ENCODE measurements around the gene EFCAB6.

EFCAB6 gene

DNA sequence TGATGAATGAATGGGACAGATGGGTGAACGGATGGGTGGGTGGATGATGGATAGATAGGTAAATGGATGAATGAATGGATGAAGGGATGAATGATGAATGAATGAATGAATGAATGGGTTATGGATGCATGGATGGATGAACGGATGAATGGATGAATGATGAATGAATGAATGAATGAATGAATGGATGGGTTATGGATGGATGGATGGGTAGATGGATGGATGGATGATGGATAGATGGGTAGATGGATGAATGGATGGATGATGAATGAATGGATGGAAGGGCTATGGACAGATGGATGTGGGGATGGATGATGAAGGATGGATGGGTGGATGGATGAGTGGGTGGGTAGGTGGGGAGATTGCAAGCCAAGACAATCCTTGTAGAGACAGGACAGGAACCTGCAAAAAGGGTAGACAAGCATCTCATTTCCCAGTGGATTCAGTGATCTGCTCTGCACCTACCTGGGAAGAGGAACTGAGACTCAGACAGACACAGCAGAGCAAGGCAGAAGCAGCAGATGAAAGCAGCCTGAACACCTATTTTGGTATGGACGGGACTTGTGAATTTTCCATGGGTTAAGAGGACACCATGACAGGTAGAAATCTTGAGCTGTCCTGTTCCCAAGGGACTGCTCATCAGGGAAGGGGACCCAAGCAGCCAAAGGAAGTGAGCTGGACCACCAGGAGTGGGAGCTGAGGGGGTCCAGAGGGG is 68.0 kb downstream of the EFCAB6 start:
- no peak for DNase-seq

DNA sequence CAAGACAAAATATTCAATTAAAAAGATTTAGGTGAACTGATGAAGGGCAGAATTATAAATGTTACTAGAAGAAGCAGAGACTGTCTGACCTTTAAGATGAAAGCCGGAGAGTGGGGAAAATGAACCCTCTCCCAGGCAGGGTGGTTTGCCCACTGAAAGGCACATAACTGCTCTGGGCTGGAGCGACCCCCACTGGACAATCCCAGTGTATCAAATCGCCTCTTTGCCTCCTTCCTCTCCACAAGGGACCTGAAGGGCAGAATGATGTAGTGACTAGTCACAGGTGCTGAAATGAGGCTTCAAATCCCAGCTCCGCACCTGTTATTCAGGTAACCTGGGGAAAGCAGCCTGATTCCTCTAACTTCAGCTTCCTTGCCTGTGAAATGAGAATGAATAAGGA is 69.0 kb downstream of the EFCAB6 start:
- no peak for DNase-seq

DNA sequence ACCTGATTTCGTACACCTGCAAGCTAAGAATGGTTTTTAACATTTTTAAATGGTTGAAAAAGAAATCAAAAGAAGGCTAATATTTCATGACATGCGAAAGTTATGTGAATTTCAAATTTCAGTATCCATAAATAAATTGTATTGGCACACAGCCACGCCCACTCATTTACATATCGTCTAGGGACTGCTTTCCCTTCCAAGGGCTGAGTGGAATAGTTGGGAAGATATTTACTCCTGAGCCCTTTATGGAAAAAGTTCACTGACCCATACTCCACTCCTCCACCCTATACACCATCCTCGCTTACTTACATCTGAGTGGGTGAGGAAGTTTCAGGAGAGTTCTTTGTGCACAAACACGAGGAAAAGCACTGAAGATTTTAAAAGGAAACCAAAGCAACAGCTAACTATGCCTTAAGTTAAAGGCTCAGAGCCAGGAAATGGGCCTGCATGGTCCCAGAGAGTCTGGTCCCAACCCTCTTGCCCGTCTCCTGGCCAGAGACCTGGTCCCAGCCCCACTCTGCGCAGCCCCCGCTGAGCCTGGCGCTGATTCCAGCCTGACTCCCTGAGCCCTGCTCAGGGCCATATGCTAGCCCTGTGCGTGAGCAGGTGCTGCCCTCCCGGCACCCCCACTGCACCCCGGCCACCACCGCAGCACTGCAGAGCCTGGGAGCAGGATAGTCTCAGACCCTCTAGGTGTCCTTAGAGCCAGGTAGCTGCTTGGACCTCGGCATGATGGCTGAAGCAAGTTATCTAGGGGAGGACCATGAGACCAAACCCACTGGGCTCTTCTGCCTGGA is 69.8 kb downstream of the EFCAB6 start:
- DNase-seq = no peak

DNA sequence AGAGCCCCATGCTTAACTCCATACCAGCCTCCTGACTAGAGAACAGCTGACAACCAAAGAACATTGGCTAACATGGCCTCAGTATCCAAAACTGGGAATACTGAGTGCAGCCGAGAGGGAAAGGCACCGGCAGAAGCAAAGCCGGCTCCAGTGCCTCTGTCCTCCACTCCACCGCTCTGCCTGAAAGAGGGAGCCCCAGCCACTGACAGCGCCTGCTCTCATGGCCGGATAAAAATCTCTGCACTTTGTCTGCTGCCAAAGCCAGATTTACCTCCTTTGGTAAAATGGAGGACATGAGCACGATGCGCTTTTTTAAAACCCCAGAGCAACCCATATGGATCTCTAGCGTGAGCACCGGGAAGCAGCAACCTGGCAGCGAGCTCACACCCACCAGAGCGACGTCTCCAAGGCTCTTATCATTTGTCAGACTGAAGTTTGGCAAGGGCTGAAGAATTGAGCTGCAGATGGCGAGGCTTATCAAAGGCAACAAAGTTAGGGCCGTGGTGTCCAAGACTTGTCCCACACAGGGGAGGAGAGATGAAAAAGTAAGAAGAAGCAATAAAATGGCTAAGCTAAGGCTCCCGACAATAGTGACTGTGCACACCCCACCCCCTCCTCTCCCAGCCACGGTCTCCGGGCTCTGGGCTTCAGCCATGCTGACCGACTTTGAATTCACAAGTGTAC is 71.4 kb downstream of the EFCAB6 start:
- no peak for DNase-seq

DNA sequence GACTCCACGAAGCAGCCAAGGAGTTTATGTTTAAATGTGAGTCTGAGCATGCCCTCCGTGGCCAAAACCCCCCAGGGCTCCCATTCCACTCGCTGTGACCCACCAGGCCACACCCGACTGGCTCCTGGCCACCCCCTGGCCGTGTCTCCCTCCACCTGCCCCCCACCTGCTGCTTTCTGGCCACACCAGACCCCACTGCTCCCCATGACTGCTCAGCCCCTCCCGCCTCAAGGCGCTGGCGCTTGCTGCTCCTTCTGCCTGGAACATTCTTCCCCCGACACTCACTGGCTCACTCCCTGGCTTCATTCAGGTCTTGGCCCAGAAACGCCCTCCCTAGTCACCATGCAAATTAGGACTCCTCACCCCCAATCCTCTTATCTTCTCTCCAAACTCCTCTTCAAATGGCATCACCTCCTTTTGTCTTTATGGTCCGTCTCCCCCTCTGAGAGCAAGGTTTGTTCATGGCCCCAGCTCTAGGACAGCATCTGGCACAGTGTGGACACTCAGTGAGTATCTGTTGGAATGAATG is 72.2 kb downstream of the EFCAB6 start:
- DNase-seq = no peak

DNA sequence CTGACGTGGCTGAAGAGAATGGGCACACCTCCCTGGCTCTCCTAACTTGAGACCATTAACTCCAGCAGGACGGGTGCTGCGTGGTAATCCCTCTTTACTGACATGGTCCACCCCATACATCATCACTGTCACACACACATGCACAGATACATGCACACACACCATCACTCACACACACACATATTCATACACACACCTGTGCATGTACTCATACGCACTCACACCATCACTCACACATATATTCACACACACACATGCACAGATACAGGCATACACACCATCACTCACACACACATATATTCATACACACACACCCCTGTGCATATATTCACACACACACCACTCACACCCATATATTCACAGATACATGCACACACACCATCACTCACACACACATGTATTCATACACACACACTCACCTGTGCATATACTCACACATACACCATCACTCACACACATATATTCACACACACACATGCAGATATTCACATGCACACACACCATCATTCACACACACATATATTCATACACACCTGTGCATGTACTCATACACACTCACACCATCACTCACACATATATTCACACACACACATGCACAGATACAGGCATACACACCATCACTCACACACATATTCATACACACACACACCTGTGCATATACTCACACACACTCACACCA is 74.8 kb downstream of the EFCAB6 start:
- no peak for DNase-seq

DNA sequence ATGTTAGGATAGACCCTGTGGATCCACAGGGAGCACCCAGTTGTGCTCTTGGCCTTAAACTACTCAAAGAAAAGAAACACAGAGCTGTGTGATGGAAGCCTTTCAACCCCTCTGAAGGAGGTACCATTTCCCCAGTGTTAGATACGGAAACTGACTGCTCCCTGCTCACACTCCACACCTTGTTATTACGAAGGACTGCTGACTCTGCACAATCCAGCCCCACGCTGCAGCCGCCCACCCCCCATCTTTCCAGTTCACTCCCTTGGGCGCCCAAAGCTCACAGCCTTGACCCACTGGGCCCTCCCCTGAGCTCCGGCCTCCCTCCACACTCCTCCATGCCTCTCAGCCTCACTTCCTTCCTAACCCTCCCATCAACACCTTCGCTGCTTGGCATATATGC is 75.5 kb downstream of the EFCAB6 start:
- no peak for DNase-seq

DNA sequence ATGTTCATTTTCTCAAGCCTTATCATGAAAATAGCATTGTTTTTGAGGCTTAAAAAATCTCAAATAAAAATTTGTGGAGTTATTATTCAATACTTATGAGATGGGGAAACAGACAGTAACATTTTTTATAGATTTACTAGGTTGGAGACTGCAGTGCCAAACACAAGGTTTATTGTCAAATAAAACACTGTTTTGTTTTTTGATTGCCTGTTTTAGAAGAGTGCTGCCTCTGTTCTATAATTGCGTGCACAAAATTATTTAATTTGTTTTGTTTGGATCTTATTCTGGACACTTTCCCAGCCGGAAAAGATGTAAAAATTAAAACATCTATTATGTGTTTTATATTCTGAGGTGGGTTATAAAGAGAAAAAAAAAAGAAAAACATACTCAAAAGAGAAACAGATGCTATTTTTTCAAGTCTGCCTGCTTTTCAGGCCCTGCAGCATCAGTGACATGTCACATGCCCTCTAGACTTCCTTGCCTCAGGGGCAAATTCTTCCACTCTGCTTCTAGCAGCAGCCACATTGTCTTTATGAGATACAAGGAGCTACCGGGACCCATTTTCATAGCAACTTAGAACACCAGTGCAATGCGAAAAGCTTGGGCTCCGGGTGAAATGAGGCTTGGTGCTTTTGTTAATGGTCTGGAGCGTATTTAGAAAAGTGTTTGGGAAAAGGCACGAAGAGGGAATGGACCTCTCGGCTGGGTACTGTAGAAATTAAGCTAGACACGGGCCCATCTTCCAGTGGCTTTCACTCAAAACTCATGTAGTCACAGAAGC is 77.5 kb downstream of the EFCAB6 start:
- no peak for DNase-seq

DNA sequence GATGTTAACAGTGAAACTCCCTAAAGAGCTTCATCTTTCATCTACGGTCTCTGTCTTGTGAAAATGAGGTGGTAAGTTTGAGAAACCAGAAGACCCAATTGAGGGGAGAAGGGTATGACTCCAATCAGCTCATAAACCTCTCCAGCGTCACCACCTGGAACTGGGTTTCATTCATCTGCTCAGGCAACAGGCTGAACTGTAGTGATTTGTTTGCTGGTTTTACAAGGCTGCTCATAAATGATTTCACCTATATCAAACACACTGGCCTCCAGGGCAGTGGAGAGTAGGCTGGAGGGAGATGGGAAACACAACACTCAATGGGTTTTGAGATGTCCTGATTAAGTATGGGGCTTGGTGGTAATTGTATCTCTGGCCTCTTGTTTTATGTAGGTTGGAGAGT is 79.0 kb downstream of the EFCAB6 start:
- no peak for DNase-seq

DNA sequence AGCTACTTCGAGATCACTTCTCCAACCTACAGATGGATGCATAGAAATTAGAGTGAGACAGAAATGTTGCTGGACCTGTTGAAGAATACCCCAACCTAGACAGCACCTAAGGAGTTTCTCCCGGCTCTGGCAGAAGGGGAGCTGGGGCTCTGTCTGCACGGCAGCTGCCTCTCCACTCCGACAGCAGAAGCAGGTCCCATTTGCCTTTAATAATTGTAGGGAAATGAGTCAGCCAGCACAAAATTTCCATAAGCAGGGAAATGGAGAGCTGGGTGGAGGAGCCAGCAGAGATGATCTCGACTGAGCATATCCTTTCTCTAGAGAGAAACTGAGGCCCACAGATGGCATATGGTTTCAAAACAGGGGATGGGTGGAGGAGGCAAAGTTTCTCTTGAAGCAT is 80.1 kb downstream of the EFCAB6 start:
- DNase-seq = no peak

DNA sequence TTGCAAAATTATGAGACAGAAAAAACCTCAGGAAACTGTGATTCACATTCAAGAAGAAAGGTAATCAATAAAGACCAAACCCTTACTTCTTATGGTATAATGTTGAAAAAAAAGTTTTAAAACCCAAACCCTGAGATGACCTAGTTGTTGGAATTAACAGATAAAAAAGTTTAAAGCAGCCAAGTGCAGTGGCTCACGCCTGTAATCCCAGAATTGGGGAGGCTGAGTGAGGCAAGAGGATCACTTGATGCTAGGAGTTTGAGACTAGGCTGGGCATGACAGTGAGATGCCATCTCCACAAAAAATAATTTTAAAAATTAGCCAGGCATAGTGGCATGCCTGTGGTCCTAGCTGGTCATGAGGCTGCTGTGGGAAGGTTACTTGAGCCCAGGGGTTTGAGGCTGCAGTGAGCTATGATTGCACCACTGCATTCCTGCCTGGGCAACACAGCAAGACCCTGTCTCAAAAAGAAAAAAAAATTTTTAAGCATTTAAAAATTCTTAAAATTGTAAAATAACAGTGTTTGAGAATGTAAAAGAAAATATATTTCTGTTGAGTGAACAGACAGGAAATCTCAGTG is 85.1 kb downstream of the EFCAB6 start:
- DNase-seq = no peak

DNA sequence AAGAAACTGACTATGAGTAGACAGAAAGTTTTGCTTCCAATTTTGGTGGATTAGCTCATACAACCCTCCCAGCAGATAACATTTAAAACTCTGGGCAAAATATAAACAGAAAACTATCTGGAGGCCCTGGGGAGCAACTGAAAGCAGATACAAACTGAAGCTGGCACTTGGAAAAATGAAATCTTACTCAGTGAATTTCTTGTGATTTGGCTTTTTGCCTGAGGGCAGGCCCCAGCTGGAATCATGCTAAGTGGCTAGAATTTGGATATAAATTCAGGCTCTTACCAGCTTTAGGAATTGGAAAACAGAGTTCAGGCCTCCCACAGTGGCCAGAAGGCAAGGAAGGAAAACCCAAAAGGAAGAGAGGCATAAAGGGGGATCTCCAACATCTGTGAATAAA is 85.8 kb downstream of the EFCAB6 start:
- no peak for DNase-seq

DNA sequence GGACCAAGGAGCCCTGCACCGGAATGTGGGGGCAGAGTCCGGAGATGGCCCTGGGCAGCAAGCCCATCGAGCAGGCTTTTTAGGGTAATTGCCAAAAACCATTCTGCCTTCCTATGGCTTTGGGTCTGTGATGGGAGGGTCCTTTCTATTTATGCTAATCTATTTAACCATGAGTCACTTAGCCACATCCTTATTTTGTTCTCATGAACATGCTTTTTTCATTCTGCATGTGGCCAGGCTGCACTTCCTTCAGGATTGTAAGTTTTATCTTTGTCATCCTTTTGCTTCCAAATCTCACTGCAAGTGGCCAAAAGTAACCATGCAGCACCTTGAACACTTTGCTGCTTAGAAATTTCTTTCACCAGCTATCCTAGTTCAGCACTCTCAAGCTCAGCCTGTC is 88.3 kb downstream of the EFCAB6 start:
- DNase-seq = no peak

DNA sequence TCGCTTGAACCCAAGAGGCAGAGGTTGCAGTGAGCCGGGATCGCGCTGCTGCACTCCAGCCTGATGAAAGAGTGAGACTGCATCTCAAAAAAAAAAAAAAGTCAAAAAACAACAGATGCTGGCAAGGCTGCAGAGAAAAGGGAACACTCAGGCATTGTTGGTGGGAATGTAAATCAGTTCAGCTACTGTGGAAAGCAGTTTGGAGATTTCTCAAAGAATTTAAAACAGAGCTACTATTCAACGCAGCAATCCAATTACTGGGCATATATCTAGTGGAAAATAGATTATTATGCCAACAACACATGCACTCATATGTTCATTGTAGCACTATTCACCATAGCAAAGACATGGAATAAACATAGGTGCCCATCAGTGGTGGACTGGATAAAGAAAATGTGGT is 89.7 kb downstream of the EFCAB6 start:
- DNase-seq = no peak

DNA sequence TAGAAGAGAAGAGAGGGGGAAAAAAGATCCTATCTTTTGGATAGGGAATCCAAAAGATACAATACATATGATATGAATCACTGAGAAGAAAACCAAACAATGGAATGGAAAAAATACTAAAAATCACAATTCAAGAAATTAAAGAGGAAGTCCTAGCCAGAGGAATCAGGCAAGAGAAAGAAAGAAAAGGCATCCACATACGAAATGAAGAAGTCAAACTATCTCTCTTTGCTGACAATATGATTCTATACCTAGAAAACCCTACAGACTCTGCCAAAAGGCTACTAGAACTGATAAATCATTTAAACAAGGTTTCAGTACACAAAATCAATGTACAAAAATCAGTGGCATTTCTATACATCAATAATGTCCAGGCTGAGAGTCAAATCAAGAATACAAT is 91.4 kb downstream of the EFCAB6 start:
- no peak for DNase-seq

DNA sequence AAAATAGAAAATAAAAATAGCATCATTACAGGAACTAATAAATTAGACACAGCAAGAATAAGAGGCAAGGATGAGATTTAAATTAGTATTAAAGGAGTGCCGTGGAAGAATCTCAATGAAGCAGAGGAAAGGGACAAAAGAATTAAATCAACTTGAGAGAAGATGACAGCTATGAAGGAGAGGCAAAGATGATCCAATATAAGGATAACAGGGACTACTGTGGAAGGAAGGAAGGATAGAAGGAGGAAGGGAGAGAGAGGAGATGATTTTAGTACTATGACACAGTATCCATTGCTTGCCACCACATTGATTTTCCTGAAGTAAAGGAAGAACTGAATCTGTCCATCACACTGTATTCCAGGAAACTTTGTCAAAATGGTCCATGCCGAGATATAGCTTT is 98.0 kb downstream of the EFCAB6 start:
- no peak for DNase-seq

DNA sequence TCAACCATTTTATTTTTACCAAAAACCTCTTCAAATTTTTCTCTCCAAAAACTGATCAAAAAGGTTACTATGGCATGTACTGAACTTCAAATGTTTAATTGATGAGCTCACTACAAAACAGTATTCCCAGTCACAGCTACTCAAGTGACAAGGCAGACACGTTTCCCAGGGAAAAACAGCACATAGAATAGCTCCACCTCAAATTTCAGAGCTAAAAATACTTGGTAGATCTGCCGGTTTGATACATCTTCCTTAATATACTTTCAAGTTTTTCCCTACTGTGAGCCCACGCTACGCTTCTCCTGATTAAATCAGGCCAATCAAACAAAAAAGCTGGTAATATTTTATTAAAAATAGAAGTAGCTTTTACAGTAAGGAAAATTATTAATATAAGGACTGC is 100.4 kb downstream of the EFCAB6 start:
- no peak for DNase-seq

DNA sequence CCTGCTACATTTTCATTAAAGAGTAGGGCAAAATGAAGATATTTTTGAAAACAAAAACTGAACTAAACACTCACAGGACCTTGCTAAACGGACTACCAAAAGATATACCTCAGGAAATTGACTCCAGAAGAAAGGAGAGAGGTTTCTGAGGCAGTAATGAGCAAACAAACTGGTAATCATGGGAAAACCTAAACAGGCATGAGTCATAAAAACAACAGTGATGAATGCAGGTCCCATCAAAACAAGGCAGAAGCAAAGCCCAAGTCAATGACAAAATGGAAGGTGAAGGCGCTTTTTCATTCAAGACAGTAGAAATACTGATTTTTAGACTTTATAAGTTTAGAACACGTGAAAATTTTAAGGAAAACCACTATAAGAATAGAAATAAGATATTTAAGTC is 104.5 kb downstream of the EFCAB6 start:
- DNase-seq = no peak

DNA sequence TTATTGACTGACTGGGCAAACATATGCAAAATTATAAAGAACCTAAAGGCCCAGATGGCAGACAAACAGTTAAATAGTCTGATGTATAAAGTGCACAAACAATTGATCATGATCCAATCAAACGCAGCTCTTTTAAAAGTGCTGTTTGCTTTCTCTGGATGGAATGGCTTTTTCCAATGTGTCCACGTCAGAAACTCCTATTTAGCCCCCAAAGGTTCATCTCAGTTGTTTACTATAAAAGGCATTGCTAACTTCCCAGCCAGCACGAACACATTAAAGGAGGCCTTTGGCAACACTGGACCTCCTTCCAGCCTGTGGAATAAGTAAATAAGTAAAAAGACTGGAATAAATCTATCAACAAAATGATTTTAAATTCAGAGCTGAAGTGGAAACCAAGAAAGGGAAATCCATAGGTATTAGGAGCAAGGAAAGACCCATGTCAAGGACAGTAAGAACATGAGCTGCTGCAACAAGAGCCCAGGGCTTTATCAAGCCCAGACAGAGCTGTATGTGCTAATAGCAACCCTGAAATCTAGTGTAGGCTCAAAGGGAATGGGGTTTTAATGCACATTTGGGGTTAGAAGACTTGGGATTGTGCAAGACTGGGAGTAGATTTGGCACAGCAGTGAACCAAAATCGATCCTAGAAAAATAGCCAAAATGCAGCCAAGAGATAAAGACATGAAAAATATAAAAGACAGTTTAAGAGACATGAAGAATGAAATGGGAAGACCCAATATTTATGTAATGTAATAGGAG is 105.4 kb downstream of the EFCAB6 start:
- no peak for DNase-seq

DNA sequence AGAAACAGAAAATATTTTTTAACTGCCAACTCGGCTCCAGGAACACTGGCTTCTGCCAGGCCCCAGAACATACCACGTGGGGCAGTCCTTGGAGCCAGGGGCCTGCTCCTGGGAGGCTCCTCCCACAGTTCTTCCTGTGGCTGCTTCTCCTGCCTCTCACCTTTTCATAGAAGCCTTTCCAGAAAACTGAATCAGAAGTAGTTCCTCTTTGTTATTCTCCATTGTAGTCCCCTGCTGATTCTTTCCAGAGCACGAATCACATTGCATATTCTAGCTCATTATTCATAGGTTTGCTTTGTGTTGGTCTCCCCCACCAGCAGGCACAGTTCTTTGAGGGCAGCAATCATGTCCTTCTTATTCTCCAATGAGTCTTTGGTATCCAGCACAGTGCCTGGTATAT is 106.0 kb downstream of the EFCAB6 start:
- no peak for DNase-seq

DNA sequence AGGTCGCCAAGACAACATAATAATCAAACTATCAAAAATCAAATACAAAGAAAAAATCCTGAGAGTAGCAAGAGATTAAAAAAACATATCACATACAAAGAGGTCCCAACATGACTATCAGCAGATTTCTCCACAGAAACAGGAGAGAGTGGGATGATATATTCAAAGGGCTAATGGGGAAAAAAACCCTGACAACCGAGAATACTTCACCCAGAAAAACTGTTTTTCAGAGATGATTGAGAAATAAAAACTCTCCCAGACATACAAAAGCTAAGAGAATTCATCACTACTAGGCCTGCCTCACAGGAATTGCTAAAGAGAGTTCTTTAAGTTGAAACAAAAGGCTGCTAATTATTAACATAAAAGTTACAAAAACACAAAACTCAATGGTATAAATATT is 108.1 kb downstream of the EFCAB6 start:
- DNase-seq = no peak
